ENCODE results near the gene PLOD2. TPM values are rescaled to one million over a fixed set of nuclear protein-coding genes. Genes with fewer than 3 reads are reported as not detected.
"Not testable (repeated sequence)": the region's sequence is repeated elsewhere in the genome, so short reads cannot be mapped to it uniquely, and the experiment has no call there.

PLOD2 gene
- total RNA-seq, 1 donor from 2014 or later = 19.2 TPM

DNA sequence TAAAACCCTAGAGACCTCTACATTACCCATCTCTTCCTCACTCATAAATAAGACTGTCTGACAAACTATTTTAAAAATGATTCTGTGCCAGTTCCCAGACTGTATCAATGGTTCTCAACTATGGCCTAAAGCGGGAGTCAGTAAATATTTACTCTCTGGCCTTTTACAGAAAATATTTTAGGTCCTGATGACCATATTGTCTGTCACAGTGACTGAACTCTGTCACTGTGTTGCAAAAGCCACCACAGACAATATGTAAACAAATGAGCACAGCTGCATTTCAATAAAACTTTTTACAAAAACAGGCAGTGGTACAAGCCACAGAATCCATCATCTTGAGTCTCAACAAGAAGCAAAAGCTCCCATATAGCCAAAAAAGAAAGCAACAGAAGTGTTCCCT is 45.4 kb downstream of the PLOD2 start:
- no peak for DNase-seq
- no peak for ATAC-seq
- intact Hi-C loops (cut with micrococcal nuclease) = no loop called here

DNA sequence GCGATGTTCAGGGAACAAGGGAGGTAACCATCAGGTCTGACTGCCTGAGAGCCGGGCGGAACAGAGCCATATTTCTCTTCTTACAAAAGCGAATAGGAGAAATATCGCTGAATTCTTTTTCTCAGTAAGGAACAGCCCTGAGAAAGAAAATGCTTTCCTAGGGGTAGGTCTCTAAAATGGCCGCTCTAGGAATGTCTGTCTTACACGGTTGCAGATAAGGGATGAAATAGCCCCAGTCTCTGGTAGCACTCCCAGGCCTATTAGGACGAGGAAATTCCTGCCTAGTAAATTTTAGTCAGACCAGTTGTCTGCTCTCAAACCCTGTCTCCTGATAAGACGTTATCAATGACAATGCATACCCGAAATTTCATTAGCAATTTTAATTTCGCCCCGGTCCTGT is 47.2 kb downstream of the PLOD2 start:
- ATAC-seq; intact Hi-C loops (cut with micrococcal nuclease); DNase-seq: not testable (repeated sequence)

DNA sequence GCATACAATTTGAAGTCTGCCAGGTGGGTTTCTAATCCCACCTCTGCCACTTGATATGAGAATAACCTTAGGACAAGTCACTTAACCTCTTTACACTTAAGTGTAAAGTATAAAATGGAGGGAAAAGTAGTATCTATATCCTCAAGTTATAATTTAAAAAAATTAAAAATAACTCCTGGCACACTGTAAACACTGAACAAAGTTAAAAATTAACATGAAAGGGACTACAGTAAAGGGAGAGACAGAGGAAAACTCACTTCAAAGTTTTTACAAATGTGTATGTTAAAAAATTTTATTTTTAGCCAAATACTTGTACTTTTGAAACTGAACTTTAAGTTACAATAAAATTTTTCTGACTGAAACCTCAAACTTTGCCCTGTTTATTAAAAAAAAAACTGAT is 49.6 kb downstream of the PLOD2 start:
- intact Hi-C loops (cut with micrococcal nuclease) = no loop called here
- ATAC-seq (no peak), DNase-seq (no peak)

DNA sequence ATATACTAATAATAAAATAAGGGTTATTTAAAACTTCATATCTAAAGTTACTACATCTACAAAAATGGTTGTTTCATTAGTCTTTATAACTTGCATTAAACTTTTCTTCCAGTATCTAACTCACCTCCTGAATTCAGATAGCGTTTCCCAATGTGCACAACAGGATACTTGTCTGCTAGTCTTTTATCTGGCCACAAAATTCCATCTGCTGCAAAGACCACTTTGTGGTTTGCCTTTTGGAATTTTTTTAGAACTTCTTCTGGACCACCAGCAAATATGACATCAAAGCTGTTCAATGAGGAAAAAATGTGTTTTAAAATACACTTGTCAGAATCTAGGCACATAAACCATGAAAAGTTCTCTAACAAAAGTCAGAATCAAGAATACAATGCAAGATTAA is 50.8 kb downstream of the PLOD2 start:
- ATAC-seq (no peak), DNase-seq (no peak)
- intact Hi-C loops (cut with micrococcal nuclease) = no loop called here

DNA sequence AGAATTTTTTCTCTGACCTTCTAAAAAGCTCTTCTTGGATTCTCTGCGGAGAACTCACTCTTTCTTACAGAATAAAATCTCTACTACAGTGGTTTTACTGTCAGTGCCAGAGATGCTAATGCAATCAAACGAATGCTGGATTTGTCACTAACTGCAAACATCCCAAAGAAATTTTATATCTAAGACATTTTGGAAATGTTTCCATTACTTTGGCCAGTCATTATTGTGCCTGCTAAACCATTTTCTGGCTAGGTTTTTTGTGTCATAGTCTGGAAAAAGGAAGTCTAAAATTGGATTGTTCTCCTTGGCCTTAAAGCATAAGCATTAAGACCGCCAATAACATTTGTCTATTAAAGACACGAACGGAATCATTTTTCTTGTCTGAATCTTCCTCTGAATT is 54.0 kb downstream of the PLOD2 start:
- DNase-seq = no peak
- ATAC-seq = no peak
- intact Hi-C loops (cut with micrococcal nuclease) = no loop called here

DNA sequence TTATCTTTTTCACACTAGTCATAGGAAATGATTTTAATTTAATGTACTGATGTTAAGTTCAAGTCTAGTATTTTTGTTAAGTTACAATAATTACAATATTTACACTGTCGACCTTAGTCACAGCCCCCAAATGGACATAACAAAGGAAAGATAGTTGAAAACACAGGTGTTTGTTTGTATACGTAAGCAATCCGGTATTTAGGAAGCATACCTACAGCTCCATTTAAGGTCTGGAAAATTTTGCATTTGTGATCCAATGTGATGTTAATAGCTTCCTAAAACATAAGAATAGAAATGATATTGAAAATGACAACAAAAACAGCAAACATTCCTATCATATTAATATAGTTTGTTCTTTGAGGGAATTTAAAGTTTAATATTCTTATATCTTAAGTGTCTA is 56.9 kb downstream of the PLOD2 start:
- DNase-seq (no peak), ATAC-seq (no peak)
- intact Hi-C loops (cut with micrococcal nuclease) = no loop called here

DNA sequence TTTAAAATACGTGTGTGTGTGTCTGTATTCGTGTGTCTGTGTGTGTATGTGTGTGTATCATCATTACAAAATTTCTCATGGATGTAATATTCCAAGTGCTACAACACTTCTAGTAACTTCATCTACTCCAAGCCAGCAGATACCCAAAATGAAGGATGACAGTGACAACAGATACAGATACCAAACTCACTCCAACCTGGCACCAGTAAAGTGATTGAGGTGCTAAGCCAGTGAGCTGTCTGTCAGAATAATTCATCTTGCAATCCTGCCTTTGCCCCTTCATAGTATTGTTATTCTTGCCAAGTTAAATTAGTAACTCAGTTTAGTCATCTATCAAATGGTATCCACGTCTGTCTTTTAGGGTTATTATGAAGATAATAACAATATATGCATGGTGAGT is 58.1 kb downstream of the PLOD2 start:
- DNase-seq (no peak), ATAC-seq (no peak)
- intact Hi-C loops (cut with micrococcal nuclease) = no loop called here

DNA sequence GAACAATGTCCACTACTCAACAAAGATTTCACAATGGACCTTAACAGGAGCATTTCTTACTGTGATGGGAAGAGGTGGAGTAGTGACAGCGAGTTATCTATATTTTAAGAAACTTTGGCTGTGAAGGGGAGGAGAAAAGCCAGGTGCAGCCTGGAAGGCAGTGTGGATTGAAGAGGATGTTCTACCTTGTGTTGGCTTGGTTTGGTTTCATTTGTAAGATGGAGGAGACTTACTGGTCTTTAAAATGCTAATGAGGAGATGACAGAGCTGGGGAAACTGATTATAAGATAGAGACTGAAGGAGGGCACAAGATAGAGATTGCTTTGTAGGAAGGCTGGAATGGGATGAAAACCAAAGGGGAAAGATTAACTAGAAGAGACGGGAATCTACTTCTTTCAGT is 59.4 kb downstream of the PLOD2 start:
- no peak for ATAC-seq
- intact Hi-C loops (cut with micrococcal nuclease) = no loop called here
- DNase-seq = no peak

DNA sequence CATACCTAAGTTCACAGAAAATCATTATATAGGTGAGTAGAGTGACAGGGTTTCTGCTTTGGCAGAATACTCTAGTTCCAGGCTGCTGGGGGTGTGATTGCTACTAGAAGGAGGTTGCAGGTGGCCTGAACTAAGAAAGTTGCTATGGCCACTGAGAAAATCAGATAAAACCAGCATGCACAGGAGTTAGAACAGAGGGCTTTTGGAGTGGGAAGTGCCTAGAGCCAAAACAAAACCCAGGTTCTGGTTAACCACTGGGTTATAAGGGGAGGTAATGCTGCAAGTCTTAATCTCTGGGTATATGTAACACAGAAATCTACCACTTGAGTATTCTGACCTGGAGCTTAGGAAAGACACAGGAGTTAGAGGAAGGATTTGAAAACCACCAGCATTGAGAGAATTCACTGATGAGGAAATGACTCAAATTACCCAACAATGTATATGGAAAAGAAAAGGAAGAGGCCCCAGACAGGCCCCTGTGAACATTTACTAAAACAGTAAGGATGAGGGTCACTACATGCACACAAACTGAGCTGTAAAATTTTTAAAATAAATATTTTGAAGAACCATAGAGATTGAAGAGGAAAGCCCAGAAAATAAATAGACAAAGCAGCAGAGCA is 60.0 kb downstream of the PLOD2 start:
- intact Hi-C loops (cut with micrococcal nuclease) = no loop called here
- ATAC-seq (no peak), DNase-seq (no peak)

DNA sequence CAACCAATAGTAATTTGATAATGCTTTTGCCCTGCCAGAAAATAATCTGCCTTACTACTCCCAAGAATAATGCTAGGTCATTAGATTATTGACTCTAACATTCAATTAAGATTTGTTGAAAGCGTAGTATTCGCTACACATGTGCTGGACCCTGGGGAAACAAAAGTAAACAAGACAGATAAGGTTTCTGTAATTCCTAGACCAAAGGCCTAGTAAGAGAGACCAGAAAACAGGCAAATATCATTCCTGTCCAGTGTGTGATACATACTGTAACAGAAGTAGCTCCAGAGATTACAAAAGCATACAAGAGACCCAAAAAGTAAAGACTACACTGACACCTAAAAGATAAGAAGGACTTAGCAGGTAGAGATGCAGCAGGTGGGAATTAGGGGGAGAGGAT is 60.8 kb downstream of the PLOD2 start:
- intact Hi-C loops (cut with micrococcal nuclease) = no loop called here
- ATAC-seq (no peak), DNase-seq (no peak)

DNA sequence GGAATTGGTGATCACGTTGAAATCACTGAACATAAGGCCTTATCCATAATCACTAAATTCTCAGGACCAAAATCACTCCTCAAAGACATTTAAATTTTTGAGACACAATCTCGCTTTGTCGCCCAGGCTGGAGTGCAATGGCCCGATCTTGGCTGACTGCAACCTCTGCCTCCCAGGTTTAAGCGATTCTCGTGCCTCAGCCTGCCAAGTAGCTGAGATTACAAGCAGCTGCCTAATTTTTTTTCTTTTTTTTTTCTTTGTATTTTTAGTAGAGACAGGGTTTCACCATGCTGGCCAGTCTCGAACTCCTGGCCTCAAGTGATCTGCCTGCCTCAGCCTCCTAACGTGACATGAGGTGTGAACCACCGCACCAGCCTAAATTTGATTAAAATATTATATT is 61.7 kb downstream of the PLOD2 start:
- DNase-seq (no peak), ATAC-seq (no peak)
- intact Hi-C loops (cut with micrococcal nuclease) = no loop called here

DNA sequence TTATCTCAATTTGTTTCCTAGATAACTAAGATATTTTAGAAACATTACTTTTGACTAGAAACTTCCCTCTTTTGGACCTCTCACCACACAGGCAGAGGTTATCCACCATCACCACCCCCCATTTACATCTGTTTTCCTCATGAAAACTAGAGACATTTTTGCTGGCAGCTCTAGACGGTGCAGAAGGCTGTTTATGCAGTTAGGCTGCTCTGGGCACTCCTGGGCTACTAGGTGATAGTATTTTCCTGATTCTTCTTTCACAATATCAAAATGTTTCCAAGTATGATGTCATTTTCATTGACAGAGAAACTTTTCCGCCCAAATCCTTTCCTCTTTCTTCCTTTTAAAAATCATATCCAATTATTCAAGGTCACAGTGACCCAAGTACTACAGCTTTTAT is 67.1 kb downstream of the PLOD2 start:
- DNase-seq (no peak), ATAC-seq (peak; percentile 64)
- intact Hi-C loops (cut with micrococcal nuclease) = no loop called here

DNA sequence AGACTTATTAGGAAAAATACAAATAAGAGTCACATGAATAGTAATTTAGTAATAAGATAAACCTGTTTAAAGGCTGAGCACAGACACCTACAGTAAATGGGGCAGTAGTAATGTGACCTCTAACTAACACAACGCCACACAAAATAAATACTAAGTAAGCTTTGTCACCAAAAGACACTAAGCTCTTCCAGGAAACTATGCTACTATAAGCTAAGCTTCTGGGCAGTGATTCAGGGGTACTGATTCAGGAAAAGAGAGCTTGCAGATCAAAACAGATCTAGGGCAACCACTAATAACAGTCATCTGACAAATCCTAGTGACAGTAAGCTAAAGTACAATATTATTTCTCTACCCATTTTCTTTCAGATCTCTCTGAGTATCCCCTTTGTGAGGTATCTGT is 68.8 kb downstream of the PLOD2 start:
- intact Hi-C loops (cut with micrococcal nuclease) = no loop called here
- DNase-seq = no peak

DNA sequence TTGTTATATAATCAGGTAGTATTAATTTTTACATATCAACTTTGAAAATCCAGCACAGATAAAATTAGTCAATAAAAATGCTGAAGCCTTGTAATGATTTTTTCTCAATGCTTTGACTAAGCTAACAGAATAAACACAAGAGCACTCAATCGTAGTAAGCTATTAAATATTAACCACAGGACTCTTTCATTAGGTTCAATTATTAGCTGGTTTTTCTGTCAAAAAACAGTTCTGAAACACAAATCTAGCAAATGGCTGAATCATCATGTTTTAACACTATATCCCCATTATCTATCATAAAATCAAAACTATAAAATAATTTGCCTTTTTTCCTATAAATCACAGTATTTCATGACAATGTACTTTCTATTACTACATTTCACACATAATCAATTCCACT is 69.6 kb downstream of the PLOD2 start:
- ATAC-seq (no peak), DNase-seq (no peak)
- intact Hi-C loops (cut with micrococcal nuclease) = no loop called here

More for the DNA sequence above, 68.8 kb downstream of the PLOD2 start:
- ATAC-seq = no peak

DNA sequence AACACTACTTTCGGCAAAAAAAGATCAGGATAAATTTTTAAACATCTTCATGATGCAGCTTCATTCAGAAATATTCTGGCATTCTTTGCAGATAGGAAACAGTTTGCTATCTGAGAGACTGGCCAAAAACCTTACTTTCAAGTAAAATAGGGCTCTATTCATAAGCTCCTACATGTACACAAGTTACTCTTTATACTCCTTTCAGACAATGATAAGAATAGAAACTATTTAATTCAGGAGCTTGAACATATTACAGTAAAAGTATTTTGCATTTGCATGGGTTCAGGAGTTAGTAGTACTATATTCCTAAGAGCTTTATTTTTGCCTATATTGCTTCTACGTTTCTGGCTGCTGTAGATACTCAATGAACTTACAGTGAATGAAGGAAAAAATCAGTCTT is 70.5 kb downstream of the PLOD2 start:
- intact Hi-C loops (cut with micrococcal nuclease) = no loop called here
- no peak for DNase-seq
- ATAC-seq = no peak

DNA sequence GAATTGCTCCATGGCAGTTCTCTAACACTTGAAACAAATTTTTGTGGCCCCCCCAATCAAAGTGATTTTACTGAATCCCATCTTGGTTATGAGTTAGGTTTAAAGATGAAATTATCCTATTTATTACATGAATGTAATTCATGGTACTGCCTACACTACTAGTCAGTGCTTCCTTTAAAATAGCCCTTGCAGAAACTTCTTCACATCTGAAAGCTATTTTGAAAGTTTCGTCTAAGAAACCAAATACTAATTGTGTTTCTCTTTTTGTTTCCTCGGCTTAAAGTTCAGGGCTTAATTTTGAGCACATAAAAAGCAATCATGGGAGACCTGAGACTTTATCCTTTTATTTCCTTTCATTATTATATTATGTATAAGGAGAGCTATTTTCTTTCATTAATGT is 72.1 kb downstream of the PLOD2 start:
- intact Hi-C loops (cut with micrococcal nuclease) = no loop called here
- ATAC-seq (no peak), DNase-seq (no peak)

DNA sequence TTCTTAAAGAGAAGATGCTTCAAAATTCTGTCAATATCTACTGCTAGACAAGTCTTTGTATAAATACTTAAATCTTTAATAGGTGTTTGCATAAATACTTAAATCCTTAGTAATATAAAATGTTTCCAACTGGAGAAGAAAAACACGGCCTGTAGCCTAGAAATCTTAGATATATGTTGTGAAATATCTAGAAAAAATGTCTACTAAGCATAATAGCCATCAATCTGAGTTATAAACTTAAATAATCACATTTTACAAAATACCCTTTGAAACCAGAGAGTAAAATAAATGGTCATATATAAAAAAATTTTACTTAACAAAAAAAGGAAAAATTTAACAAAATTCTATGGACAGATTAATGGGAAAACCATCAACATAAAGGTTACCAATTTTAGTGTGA is 73.9 kb downstream of the PLOD2 start:
- intact Hi-C loops (cut with micrococcal nuclease) = no loop called here
- ATAC-seq (no peak), DNase-seq (no peak)

DNA sequence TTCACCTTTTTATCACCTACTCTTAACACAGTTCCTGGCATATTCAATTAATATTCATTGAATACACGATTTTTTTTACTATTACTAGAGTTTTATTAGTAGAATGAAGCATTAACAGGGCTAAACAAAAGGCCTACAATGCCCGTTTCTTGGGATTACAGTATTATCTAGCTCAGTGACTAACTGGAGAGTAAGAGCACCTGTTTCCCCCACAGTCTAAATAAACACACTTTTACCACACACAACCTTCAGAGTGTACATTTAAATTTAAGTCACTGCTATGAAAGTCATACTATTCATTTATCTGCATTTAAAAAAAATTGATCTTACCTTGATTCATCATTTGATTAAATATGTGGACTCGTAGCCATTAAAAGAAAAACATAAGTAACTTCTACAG is 74.8 kb downstream of the PLOD2 start:
- intact Hi-C loops (cut with micrococcal nuclease) = no loop called here
- no peak for ATAC-seq
- no peak for DNase-seq

DNA sequence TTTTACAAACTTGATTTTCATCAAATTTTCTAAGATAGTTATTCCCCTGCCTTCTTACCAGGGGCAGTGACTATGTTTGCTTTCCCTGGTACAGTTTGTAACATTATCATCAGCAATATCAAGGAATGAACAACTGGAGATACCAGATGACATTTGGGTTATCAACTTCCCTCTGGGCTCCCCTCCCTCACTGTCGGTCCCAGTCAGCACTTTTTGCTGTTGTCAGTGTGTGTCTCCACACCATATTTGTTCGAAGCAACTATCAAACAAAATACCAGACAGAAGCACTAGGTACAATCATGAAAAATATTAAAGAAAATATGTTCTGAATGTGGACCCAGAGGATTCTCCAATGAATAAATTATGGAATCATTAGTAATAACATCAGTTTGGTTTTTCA is 75.3 kb downstream of the PLOD2 start:
- ATAC-seq (no peak), DNase-seq (no peak)
- intact Hi-C loops (cut with micrococcal nuclease) = no loop called here

DNA sequence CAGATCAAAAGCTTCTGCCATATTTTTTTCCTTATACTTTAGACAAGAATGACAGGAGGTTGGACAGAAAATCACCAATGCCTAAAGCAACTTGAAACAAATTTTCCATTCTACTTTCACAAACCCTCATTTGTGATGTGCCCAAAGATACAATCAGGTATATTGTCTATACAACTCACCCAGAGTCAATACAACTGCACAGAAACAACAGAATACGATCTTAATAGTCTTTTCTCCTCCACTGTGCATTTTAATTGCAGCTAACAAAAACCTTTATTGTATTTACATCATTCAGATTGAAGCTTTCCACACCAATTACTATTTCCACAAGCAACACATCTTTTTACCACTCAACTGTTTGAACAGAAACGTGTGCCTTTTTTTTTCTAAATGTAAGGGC is 80.4 kb downstream of the PLOD2 start:
- ATAC-seq (no peak), DNase-seq (no peak)
- intact Hi-C loops (cut with micrococcal nuclease) = no loop called here

DNA sequence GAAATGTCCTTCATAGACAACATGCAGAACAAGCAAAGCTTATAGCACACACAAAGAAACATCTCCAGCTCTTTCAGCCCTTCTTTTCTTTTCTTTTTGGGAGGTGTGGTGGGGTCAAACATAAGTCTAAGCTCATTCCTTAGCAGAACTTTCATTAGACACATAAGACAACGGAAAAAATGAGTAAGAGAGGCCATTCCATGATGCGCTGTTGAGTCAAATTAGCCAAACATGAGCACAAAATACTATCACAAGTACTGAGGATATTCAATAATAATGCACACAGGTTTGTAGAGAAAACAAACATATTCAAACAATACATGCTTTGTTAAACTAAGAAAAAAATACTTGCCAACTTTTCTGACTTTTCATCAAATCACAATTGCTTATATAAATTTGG is 83.0 kb downstream of the PLOD2 start:
- ATAC-seq (no peak), DNase-seq (no peak)
- intact Hi-C loops (cut with micrococcal nuclease) = loop anchor here (10.0 kb wide), 1 partner anchor 87 kb away; the partner anchor contains the start of gene PLOD2

DNA sequence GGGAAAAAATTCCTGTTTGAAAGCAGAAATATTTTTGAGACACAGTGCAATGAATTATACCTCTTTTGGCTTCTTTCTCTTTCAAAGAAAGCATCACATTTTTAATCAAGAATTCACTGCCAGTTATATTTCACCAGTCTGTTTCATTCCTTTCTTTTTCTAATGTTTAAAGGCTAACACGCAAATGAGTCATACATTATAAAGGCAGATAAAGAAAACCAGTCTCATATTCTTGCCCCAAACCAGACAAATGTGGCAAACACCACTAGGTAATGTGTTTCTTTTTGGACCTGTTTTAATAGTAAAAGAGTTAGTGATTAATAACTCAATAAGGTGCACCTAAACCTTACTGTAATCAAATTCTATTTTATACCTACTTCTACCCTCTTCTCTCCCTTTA is 83.8 kb downstream of the PLOD2 start:
- no peak for ATAC-seq
- no peak for DNase-seq
- intact Hi-C loops (cut with micrococcal nuclease) = loop anchor here (10.0 kb wide), 1 partner anchor 88 kb away; the partner anchor contains the start of gene PLOD2

All from left ventricle myocardium superior (tissue), 1 donor.